Measurements from ENCODE around the gene DAAM1. TPM values are rescaled to one million over a fixed set of nuclear protein-coding genes. Genes with fewer than 3 reads are reported as not detected.

DAAM1 gene
- total and polyA plus RNA-seq, 8 donors = 5.8 to 204 (median 31.3) TPM

DNA sequence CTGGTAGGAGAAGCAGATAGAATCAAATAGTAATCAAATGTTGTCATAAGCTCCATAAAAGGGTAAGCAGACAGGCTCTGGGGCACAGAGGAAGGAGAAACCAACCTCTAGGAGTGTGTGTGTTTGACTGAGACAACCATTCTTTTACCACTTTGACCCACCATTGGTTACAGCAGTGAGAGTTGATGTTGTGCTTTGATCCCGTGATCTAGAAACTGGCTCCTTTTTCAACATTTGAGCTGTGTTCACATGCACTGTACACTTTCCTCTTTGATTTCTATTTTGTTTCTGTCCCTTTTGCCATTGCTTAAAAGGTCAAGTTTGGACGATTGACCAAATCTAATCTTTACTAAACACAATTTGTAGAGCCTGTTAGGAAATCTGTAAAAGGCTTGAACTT lies 108.0 kb downstream of the DAAM1 start:
- no peaks in the 10 kb centered on the region for H3K27me3 ChIP-seq
- 32 to 66% (median 57%) methylated on average over 2 of the region's 2 CpGs for WGBS, 5 donors
- H3K27ac ChIP-seq = peak overlapping the region in 1 of 5 donors; percentile 8
- no peak overlapping the region for H3K4me3 ChIP-seq
- H3K36me3 ChIP-seq = peaks cover 0 to 12% (median 10%) of the 10 kb centered on the region in 4 donors
- H3K4me1 ChIP-seq = peaks cover 0 to 36% (median 23%) of the 10 kb centered on the region in 4 donors
- no peak for TF ChIP-seq POLR2A (IDR thresholded peaks at IDR 0.05)
- no peak for TF ChIP-seq POLR2AphosphoS5 (IDR thresholded peaks at IDR 0.05)
- TF ChIP-seq EP300 (IDR thresholded peaks at IDR 0.05) = no peak
- TF ChIP-seq, protein P1, sequence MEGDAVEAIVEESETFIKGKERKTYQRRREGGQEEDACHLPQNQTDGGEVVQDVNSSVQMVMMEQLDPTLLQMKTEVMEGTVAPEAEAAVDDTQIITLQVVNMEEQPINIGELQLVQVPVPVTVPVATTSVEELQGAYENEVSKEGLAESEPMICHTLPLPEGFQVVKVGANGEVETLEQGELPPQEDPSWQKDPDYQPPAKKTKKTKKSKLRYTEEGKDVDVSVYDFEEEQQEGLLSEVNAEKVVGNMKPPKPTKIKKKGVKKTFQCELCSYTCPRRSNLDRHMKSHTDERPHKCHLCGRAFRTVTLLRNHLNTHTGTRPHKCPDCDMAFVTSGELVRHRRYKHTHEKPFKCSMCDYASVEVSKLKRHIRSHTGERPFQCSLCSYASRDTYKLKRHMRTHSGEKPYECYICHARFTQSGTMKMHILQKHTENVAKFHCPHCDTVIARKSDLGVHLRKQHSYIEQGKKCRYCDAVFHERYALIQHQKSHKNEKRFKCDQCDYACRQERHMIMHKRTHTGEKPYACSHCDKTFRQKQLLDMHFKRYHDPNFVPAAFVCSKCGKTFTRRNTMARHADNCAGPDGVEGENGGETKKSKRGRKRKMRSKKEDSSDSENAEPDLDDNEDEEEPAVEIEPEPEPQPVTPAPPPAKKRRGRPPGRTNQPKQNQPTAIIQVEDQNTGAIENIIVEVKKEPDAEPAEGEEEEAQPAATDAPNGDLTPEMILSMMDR (IDR thresholded peaks at IDR 0.05) = no peak
- no peak for DNase-seq
- H3K9me3 ChIP-seq = no peaks in the 10 kb centered on the region
- intact Hi-C loops (cut with DNase I; ENCODE audit: low total_unique reads) = no loop called here

DNA sequence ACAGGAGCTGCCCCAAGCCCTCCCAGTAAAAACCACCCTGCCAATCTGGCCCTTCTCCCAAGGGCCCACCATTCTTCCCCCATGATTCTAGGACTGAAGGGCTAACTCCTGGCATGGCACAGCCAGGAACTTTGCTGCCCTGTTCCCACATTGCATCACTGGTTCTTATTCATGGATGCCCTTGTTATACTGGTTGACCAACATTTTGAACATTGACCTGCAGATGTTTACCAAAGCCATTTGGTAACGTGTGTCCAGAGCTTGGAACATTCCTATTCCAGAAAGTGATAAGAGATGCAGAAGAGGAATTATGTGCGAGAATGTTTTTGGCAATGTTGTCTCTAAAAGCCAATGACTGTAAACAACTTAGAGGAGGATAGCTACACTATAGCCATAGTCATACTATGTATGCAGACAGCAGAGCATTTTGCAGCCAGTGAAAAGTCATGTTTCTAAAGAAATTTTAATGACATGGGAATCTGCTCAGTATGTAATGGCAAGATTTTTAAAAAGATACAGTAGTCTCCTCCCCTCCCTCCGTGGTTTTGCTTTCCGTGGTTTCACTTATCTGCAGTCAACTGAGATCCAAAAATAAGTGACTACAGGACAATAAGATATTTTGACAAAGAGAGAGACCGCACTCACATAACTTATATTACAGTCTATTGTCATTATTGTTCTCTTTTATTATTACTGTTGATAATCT lies 108.8 kb downstream of the DAAM1 start:
- TF ChIP-seq, protein P1 (IDR thresholded peaks at IDR 0.05) = no peak
- peak in 1 of 3 donors; percentile 47 for TF ChIP-seq POLR2AphosphoS5 (IDR thresholded peaks at IDR 0.05)
- no peak for TF ChIP-seq POLR2A (IDR thresholded peaks at IDR 0.05)
- Histone ChIP-seq H3K36me3 (peaks cover 0 to 5% (median 3%) of the 10 kb centered on the region in 4 donors), H3K4me3 (no peak overlapping the region), H3K4me1 (peaks cover 0 to 36% (median 23%) of the 10 kb centered on the region in 4 donors), H3K27ac (peak overlapping the region in 1 of 5 donors; percentile 8), H3K27me3 (no peaks in the 10 kb centered on the region), H3K9me3 (no peaks in the 10 kb centered on the region)
- WGBS, 5 donors = 42 to 62% (median 56%) methylated on average over 5 of the region's 5 CpGs
- DNase-seq = no peak
- intact Hi-C loops (cut with DNase I; ENCODE audit: low total_unique reads) = no loop called here

DNA sequence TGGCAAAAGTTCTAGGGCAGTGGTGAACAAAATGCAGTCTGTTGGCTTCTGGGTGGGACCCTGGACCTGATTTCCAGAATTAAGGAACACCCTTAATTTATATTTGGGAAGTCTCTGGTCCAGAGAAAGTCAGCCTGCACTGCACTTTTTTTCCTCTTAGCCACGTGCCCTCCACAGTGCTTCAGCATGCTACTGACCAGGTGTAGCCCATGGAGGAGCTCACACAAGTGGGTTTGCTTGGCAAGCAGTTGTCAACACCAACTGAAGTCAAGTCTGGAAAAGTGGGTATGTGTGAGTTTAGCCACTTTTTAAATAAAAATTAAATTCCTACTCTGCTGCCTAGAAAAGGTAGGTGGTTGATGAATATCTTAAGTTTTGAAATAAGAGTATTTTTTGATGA lies 111.3 kb downstream of the DAAM1 start:
- 82 to 100% (median 96%) methylated on average over 1 of the region's 1 CpG for WGBS, 5 donors
- no peaks in the 10 kb centered on the region for H3K9me3 ChIP-seq
- H3K36me3 ChIP-seq = no peaks in the 10 kb centered on the region
- intact Hi-C loops (cut with DNase I; ENCODE audit: low total_unique reads) = no loop called here
- no peak for DNase-seq
- TF ChIP-seq EP300 (IDR thresholded peaks at IDR 0.05) = no peak
- H3K4me1 ChIP-seq = peaks cover 0 to 28% (median 21%) of the 10 kb centered on the region in 4 donors
- no peak overlapping the region for H3K4me3 ChIP-seq
- no peak overlapping the region for H3K27ac ChIP-seq
- H3K27me3 ChIP-seq = no peaks in the 10 kb centered on the region

DNA sequence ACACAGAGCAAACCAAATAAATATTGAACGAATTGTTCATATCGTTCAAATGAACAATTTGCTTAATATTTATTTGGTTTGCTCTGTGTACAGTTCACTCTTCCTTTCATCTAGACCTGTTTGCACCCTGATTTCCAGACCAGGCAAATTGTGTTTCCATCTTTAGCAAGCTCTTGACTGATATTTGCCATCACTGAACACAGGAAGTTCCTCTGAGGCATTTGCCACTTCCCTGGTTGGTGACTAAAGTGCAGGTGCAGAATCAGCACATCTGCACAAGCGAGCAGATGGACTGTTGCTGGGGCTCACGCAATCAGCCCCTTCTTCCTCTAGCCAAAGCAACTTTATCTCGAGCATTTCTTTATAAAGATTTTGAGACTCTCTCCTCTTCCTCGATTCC lies 112.9 kb downstream of the DAAM1 start:
- DNase-seq = peak in 1 of 2 donors; percentile 61
- TF ChIP-seq EP300 (IDR thresholded peaks at IDR 0.05) (no peak), POLR2A (IDR thresholded peaks at IDR 0.05) (no peak), POLR2AphosphoS5 (IDR thresholded peaks at IDR 0.05) (no peak)
- TF ChIP-seq, protein P1 (IDR thresholded peaks at IDR 0.05) = no peak
- 52 to 71% (median 66%) methylated on average over 6 of the region's 6 CpGs for WGBS, 5 donors
- Histone ChIP-seq H3K27ac (no peak overlapping the region), H3K9me3 (no peaks in the 10 kb centered on the region), H3K27me3 (no peaks in the 10 kb centered on the region), H3K4me3 (no peak overlapping the region), H3K4me1 (peaks cover 0 to 28% (median 15%) of the 10 kb centered on the region in 4 donors), H3K36me3 (no peaks in the 10 kb centered on the region)
- intact Hi-C loops (cut with DNase I; ENCODE audit: low total_unique reads) = no loop called here

DNA sequence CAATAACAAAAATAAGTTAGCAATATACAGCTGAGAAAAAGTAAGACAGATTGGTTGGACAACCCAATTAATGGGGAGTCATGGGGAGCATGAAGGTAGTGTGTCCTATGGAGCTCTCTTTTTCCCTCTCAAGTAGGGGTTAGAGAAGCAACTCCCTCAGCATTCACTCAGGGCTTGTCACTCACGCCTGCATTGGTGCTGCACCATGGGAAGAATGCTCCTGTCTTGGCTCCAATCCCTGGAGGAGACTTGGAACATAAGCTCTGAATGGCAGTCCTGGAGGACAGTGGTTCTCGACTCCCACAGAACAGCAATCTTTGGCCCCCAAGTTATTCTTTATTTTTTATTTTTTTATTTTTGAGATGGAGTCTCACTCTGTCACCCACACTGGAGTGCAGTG lies 113.8 kb downstream of the DAAM1 start:
- no peaks in the 10 kb centered on the region for H3K27me3 ChIP-seq
- no peak overlapping the region for H3K27ac ChIP-seq
- H3K4me3 ChIP-seq = no peak overlapping the region
- DNase-seq = no peak
- intact Hi-C loops (cut with DNase I; ENCODE audit: low total_unique reads) = no loop called here
- no peaks in the 10 kb centered on the region for H3K36me3 ChIP-seq
- H3K9me3 ChIP-seq = no peaks in the 10 kb centered on the region
- WGBS, 5 donors = 94 to 100% (median 98%) methylated on average over 2 of the region's 2 CpGs
- TF ChIP-seq, protein P1 (IDR thresholded peaks at IDR 0.05) = no peak
- TF ChIP-seq EP300 (IDR thresholded peaks at IDR 0.05) (no peak), POLR2AphosphoS5 (IDR thresholded peaks at IDR 0.05) (no peak), POLR2A (IDR thresholded peaks at IDR 0.05) (no peak)
- H3K4me1 ChIP-seq = peaks cover 0 to 25% (median 14%) of the 10 kb centered on the region in 4 donors
